HG03039 (cell line): ENCODE measurements around the gene SPATS2.

Experiments used
- ATAC-seq: cut with Tn5 transposase; IDR thresholded peaks from one replicate; pipeline ENCODE4 v1.9.1; 2021; ENCODE audit warnings: mild to moderate bottlenecking, moderate library complexity; ENCODE audit not compliant: unreplicated experiment

Gene SPATS2

DNA sequence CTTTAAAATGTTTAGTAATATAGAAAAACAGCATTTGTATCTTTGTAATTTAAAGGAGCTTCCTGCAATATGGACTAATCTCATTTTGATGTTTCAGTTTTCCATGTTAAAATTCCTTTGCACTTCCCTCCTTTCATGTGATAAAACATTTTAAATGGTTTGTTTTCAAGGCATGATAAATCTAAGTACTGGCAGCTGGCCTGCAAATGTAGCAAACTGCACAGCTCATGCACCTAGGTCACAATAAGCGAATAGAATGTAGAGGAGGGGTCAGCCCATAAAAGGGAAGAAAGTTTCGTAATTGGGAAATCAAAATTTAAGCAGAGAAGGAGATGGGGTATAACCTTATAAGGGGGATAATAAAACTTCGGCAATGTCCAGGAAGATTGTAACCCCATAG, 91.6 kb downstream of the SPATS2 start:
- no peak for ATAC-seq

DNA sequence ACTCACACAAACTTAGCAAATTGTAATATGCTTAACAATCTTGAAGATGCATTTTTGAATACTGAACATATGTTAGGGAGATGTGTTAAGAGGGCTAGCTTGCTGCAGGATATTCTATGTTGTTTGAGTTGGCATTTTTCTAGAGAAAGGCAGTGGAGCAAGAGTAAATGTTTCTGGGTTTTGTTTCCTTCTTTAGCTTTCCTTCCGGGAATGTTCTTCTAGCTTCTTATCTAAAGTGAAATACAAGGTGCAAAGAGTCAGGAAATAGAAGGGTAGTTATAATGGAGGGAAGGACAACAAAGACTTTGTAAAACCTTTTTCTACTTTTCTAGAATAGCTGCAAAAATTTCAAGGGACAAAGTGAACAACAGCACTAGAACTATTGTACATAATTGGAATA, 94.0 kb downstream of the SPATS2 start:
- ATAC-seq, result no peak

- no peak for ATAC-seq
These were observed 95.0 kb downstream of the SPATS2 start for GRCh38 chr12:49462083-49462744.

GRCh38 chr12:49465132-49465531, 97.9 kb downstream of the SPATS2 start:
- ATAC-seq, result no peak

GRCh38 chr12:49470986-49471385, 103.7 kb downstream of the SPATS2 start:
- no peak for ATAC-seq

GRCh38 chr12:49471557-49471956, 104.3 kb downstream of the SPATS2 start:
- no peak for ATAC-seq

DNA sequence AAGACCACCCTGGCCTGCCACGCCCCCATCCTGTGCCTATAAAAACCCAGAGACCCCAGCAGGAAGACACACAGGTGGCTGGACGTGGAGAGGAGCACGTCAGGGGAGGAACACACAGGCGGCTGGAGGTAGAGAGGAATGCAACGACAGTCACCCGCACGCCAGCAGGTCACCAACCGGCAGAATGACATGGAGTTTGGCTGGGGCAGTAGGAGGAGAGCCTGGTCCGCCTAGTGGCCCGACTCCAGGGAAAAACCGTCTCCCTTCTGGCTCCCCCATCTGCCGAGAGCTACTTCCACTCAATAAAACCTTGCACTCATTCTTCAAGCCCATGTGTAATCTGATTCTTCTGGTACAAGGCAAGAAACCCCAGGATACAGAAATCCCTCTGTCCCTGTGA, 108.8 kb downstream of the SPATS2 start:
- no peak for ATAC-seq

DNA sequence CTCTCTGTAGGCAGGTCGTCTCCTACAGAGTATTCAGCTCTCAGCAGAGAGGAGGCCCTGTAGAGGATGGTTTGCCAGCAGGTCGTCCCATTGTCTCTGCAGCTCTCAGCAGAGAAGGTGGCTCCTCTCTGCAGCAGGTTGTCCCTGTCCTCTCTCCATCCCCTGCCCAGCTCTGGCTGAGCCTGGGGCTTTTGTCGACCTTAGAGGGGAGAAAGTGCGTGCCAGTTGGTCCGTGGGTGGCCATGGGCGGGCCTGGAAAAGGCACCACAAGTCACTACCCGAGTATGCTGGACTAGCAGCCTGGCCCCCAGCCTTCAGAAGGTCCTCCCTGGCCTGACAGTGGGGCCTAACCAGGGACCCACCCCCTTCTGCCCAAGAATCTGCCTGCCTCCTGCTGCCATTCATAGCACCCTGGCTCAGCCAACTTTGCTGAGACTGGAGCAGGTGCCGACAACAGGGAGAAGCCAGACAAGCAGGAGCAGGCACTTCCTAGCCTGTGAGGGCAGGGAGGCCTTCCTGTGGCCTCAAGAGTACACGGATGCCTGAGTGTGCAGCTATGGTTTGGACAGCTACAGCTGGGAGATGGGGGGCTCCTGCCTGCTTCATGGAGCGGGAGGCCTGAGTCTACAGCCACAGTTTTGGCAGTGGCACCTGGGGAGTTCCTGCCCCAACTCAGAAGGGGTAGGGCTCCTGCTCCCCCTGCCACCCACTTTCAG, 111.8 kb downstream of the SPATS2 start:
- no peak for ATAC-seq

- ATAC-seq, result no peak
These were observed 115.1 kb downstream of the SPATS2 start for GRCh38 chr12:49482095-49483051.

- ATAC-seq, result no peak
These were observed 116.4 kb downstream of the SPATS2 start for GRCh38 chr12:49483619-49484018.

DNA sequence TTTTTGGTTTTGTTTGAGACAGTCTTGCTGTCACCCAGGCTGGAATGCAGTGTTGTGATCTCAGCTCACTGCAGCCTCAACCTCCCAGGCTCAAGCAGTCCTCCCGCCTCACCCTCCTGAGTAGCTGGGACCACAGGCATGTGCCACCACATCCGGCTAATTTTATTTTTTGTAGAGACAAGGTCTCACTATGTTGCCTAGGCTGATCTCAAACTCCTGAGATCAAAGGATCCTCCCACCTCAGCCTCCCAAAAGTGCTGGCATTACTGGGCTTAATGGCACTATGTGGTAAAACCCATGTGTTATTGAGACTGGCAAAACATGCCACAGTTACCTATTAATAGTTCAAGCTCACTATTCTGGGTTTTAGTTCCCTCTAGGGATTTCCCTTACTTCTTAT, 120.3 kb downstream of the SPATS2 start:
- ATAC-seq, result no peak

GRCh38 chr12:49489154-49489553, 121.9 kb downstream of the SPATS2 start:
- ATAC-seq, result no peak

- ATAC-seq, result no peak
These were observed 122.5 kb downstream of the SPATS2 start for GRCh38 chr12:49489720-49490119.

- no peak for ATAC-seq
These were observed 124.6 kb downstream of the SPATS2 start for GRCh38 chr12:49491823-49492222.

GRCh38 chr12:49493900-49494299, 126.6 kb downstream of the SPATS2 start:
- ATAC-seq, result no peak

GRCh38 chr12:49496417-49497360, 129.4 kb downstream of the SPATS2 start:
- no peak for ATAC-seq

- ATAC-seq, result no peak
These were observed 134.6 kb downstream of the SPATS2 start for GRCh38 chr12:49501895-49502294.

- no peak for ATAC-seq
These were observed 135.3 kb downstream of the SPATS2 start for GRCh38 chr12:49502590-49502989.

DNA sequence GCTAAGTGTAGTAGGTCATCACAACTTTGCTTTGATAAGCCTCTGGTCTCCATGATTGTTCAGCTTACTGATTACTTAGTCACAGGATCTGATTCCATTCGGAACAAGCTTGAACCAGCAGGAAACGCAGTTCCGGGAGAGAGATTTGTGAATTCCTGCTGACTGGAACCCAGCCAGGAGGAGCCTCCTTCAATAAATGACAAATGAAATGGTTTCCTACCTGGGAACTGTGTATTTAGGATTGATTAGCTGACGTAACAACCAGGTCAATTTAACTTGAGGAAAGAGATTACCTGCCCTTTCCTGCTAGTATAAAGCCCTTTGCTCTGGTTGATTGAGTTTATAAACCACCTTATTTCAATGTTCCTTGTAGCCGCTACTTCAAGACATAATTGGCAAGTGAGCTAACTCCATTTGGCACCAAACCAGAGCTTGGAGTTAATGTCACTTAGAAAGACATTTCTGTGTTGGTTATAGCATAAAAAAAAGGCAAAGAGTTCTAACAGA, 136.5 kb downstream of the SPATS2 start:
- no peak for ATAC-seq

DNA sequence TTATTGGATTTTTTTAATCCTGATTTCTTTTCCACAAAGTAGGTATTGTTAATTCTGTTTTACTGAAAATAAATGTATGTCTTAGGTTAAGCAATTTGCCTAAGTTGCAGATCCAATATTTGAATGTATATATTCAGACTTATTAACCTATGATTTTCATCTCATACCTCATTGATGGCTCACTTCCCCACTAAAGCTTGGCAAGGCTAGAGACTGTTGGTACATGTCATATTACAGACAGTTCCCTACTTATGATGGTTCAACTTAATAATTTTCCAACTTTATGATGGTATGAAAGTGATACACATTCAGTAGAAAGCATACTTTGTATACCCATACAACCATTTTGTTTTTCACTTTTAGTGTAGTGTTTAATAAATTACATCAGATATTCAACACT, 138.4 kb downstream of the SPATS2 start:
- ATAC-seq, result no peak
